GM11168 (cell line): ENCODE data around the gene KCNH2.

ENCODE experiments used
- in situ Hi-C: fragments of 300-500 bp; cut with MboI; formaldehyde crosslinking; loops from one replicate; pipeline ENCODE4 v1.12.0; 2022; ENCODE audit warnings: low sequenced_read_pairs; ENCODE audit not compliant: unreplicated experiment

The KCNH2 gene

GRCh38 chr7:150941351-150942000 lies 36.6 kb downstream of the KCNH2 start:
- in situ Hi-C loops, result no loop called here

- in situ Hi-C loops, result no loop called here
Measured at GRCh38 chr7:150940431-150941102, 37.6 kb downstream of the KCNH2 start.

DNA sequence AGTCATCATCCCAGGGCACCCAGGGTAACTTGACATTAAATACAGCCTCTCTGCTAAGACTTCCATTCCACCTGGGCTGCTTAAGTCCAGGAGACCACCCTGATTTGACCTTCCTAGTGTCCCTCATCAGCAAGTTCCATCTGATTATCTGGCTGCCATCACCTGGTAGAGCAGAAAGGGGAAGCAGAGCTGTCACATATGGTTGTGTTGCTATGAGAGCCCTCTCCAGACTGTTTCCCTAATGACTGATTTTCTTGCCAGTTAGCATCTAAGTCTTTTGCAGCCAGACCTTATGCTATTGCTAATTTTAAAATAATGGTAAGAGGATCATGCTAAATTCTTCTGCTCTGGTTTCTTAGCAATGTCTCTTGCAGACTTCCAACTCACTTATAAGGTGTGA lies 38.7 kb downstream of the KCNH2 start:
- in situ Hi-C loops, result no loop called here

GRCh38 chr7:150939052-150939451 lies 39.1 kb downstream of the KCNH2 start:
- in situ Hi-C loops, result no loop called here

GRCh38 chr7:150938566-150938965 lies 39.6 kb downstream of the KCNH2 start:
- in situ Hi-C loops, result no loop called here

DNA sequence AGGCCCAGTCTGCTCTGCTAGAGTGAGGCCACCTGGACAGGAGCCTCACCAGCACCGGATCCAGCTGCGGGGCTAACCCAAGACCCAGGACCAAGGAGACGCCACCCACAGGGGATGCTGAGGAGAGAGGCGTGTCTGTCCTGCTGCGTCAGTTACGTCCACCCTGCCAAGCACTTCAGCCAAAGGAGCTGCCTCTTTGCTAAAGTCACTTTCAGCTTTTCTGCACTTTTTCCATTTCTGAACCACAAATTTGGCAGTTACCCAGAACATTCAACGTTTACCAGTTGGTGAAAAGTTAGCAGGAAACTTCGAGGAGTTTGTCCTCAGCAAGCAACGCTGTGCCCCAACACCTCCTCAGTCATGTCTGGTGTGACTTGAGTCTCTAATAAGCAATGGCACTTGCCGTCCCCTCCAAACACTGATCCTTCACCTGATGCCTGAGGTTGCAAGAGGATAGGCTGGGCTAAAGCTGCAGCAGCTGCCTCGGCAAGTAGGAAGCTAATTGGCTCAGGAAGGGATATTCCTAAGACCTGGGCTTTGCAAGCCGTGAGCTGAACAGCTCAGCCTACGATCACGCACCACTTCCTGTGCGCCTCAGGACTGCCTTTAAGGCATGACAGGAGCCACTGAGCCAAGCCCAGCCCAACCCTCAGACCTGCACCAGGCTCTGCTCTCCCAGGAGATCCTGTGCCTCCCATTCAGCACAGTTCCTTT lies 40.1 kb downstream of the KCNH2 start:
- in situ Hi-C loops, result no loop called here

GRCh38 chr7:150936018-150936417 lies 42.1 kb downstream of the KCNH2 start:
- in situ Hi-C loops, result no loop called here

DNA sequence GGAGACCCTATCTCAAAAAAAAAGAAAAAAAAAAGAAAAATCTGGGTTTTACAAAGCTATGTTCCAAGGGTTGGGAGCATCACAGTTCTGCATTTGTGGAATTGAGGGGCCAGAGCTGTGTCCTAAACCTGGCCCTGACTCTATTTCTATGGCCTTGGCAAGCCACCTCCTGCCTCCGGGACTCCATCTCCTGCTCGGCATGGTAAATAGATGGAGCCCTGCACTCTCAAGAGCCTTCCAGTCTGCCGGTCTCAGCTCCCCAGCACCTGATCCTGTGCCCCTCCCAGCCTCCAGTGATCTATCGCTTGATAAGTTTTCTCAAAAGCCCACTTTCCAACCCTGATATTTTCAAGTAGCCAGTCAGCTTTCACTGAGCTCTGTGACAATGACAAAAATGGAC lies 43.0 kb downstream of the KCNH2 start:
- in situ Hi-C loops, result no loop called here

DNA sequence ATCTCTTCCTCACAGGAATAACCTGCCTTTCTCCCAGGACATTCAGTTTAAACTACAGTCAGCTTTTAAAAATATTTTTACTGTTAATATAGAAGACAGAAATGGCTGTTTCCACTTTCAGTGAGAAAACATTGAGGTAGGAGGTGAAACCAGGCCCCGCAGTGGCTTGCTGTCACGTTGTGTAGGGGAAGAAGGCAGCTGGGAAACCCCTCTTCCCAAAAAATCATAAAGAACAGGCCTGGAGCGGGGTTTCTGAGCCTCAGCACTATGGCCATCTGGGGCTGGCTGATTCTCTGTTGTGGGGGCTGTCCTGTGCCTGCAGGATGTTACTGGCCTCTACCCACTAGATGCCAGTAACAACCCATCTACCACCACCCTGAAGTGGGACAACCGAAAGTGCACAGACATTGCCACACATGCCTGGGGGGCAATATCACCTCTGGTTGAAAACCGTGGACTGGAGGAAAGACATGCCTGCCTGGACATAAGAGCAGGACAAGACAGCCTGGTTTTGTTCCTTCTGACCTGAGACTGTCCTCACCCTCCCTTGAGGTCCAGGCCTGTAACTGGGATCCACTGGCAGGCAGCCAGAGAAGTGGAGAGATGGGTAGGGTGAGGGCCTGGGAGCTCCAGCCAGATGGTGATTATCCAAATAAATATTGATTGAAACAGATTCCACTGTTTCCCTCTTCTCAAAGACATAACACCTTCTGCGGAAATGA lies 43.9 kb downstream of the KCNH2 start:
- in situ Hi-C loops, result no loop called here

DNA sequence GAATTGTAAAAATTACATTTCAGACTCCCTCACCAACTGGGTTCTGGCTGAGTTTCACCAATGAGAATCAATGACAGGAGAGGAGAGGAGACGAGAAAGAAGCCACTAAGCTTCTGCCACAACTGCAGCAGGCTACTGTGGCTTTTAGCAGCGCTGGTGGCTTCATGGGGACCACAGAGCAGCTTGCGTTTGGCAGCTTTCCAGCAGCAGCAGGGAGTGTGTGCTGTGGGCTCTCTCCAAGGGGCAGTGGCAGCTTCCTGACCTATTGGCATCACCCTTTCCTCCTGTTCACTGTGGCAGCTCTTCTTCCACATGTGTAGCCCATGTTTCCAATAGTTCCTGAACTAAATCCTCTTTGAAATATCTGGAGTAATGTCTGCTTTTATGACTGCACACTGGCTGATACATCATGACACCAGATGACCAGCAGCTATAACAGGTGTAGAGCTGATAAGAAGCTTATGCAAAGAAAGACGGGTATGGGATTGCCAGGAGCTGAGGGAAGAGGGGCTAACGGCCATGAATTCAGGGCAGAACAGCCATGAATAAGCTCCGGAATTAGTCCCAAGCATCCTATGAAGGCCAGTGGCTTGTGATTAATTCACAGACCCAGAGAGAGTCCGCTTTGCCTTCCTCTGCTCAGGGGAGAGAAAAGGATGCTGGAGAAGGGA lies 46.8 kb downstream of the KCNH2 start:
- in situ Hi-C loops, result no loop called here

- in situ Hi-C loops, result no loop called here
Measured at GRCh38 chr7:150928541-150928940, 49.6 kb downstream of the KCNH2 start.

DNA sequence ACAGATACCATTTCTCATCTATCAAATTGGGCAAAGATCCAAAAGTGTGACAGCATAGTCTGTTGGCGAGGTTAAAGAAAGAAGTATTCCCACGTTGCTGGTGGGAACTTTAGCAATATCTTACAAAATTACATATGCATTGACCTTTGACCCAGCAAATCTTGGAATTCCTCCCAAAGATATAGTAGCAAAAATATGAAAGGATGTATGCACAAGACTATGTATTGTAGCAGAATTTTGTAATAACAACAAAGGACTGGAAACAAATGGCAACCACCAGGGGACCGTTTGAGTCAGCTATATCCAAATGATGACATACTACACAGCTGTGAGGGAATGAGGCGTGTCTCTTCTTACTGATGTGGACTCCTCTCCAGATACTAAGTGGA lies 50.2 kb downstream of the KCNH2 start:
- in situ Hi-C loops, result no loop called here

DNA sequence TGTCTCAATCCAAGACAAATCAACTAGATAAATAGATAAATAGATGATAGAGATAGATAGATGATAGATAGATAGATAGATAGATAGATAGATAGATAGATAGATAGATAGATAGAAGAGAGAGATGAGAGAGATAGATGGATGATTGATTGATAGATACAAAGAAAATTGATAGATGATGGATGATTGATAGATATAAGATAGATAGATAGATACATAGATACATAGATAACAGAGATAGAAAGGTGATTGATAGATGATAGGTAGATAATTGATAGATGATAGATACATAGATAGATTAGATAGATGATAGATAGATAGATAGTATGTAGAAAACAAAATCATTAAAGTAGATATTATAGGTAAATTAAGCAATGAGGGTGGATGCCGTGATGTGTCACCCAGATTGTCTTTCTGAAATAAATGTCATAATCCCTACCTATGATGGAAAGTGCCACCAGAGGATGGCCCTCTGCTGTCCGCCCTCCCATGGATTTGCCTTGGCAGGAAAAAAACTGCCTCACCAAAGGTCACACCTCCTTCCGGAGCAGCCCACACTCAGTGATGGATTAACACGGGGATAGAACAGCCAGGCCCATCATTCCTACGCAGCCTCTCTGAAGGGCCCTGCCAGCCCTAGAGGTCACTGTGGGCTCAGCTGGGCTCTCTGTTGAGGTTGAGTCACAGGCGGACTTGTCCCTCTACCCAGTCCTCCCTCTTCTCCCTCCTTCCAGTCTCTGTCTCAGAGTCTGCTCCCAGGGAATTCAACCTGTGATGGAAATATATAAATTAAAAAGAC lies 50.8 kb downstream of the KCNH2 start:
- in situ Hi-C loops, result no loop called here

DNA sequence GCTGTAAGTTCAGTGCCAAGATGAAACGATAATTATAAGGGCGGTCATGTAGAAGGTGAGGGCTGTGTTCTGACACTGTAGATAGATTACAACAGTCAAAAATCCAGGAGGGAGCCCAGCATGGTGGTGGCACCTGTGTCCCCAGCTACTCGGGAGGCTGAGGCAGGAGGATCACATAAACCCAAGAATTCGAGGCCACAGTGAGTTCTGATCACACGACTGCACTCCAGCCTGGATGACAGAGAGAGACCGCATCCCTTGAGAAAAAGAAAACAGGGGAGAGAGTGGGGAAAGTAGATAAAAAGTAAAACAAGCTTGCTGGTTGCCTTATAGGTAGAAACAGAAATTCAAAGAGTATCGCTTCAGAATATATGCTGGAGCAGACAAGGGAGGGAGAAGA lies 52.1 kb downstream of the KCNH2 start:
- in situ Hi-C loops, result no loop called here

GRCh38 chr7:150924369-150924781 lies 53.7 kb downstream of the KCNH2 start:
- in situ Hi-C loops, result no loop called here

GRCh38 chr7:150923802-150924201 lies 54.3 kb downstream of the KCNH2 start:
- in situ Hi-C loops, result no loop called here

GRCh38 chr7:150923196-150923595 lies 54.9 kb downstream of the KCNH2 start:
- in situ Hi-C loops, result no loop called here

GRCh38 chr7:150919160-150919559 lies 59.0 kb downstream of the KCNH2 start:
- in situ Hi-C loops, result no loop called here

GRCh38 chr7:150918378-150918777 lies 59.7 kb downstream of the KCNH2 start:
- in situ Hi-C loops, result no loop called here

GRCh38 chr7:150917969-150918368 lies 60.2 kb downstream of the KCNH2 start:
- in situ Hi-C loops, result no loop called here
